Psoas muscle (tissue), 8 donors: ENCODE data around the gene PEPD. TPM values are rescaled to one million over a fixed set of nuclear protein-coding genes. Genes with fewer than 3 reads are reported as not detected.

ENCODE experiments used
- ATAC-seq, 4 donors: fragments of 200-7000 bp; cut with Tn5 transposase; one replicate each; pipeline ENCODE4 v1.9.1; 2020; ENCODE audit warnings: moderate library complexity in 3 of 4, mild to moderate bottlenecking in 2 of 4
- DNase-seq, 2 donors: peaks; one replicate each; pipeline ENCODE4 v3.0.0-alpha.2; 2020
- H3K27ac ChIP-seq: fragments of 200-600 bp; one replicate; pipeline ENCODE4 v1.8.0; 2022
- H3K27me3 ChIP-seq, 3 donors: fragments of 200-600 bp in 1 of 3; one replicate each; pipeline versions ENCODE4 v1.6.1 to v1.8.0; 2013 to 2022; ENCODE audit warnings: low read length in 2 of 3, mild to moderate bottlenecking in 2 of 3, moderate library complexity in 1 of 3; ENCODE audit not compliant: insufficient read depth in 3 of 3
- H3K36me3 ChIP-seq, 2 donors: fragments of 200-600 bp in 1 of 2; one replicate each; pipeline versions ENCODE4 v1.6.1 to v1.8.0; 2013 to 2022; ENCODE audit warnings: low read depth in 1 of 2, mild to moderate bottlenecking in 1 of 2, moderate library complexity in 1 of 2; ENCODE audit not compliant: insufficient read depth in 1 of 2
- H3K4me1 ChIP-seq: fragments of 200-600 bp; one replicate; pipeline ENCODE4 v1.8.0; 2022
- H3K4me3 ChIP-seq: fragments of 200-600 bp; one replicate; pipeline ENCODE4 v1.8.0; 2022; ENCODE audit warnings: mild to moderate bottlenecking
- H3K9me3 ChIP-seq: fragments of 200-600 bp; one replicate; pipeline ENCODE4 v1.8.0; 2022
- WGBS, 3 donors: extraction: QIAGEN DNeasy Blood & Tissue Kit; methylation state at CpG; one replicate each; pipeline versions ENCODE4 v1.1.6 to v1.1.7; 2013; 5-methylcytosine and 5-hydroxymethylcytosine counted together
- intact Hi-C, 2 donors: fragments of 100-400 bp; cut with DNase I; formaldehyde crosslinking; loops; one replicate each; pipeline versions ENCODE4 v1.11.0 to v1.14.2; 2022
- polyA plus RNA-seq, 3 donors: library from polyadenylated mRNA; stranded (reverse); fragments of 200-250 nt; gene quantifications; one replicate each; pipeline ENCODE4 v1.2.3, GENCODE V29; 2013
- total RNA-seq, 4 donors: library from RNA; stranded (reverse); fragmentation: NEBNext Ultra II Directional in 2 of 4; extraction: Animal tissue kit (Norgen Biotek cat#: 25700) in 2 of 4; gene quantifications; one replicate each; pipeline versions ENCODE4 v1.2.1 to v1.2.4, GENCODE V29; 2021 to 2023
- TF ChIP-seq, protein P1 (sequence below): fragments of 200-600 bp; IDR thresholded peaks from one replicate; pipeline ENCODE4 v1.8.0; 2022; ENCODE audit warnings: antibody characterized with exemption
- donor health status: healthy with polysubstance abuse.
- donor health status: DM: no; HTN: no; CAD: no; lungs with moderate emphysema.
- donor health status: Bipolar disorder and iron deficiency.
- donor health status: healthy.
- donor health status: DM: yes; HTN: yes; CAD: no.
- donor health status: DM: no; HTN: no; CAD: no.
- donor health status: DM: no; HTN: no; CAD: no.
- donor health status: DM: yes; HTN: yes; CAD: no.

PEPD gene
- total and polyA plus RNA-seq, 7 donors: 26.3 to 40.2 (median 35.1) TPM

DNA sequence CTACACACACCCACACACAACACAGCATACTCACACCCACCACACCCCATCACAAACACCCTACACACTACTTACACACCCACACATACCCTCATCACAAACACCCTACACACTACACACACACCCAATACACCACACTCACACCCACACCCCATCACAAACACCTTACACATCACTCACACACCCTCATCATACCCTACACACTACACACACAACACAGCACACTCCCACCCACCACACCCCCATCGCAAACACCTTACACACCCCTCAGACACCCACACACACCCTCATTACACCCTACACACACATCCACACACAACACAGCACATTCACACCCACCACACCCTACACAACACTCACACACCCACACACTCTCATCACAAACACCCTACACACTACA, 15.8 kb downstream of the PEPD start:
- no peak overlapping the region for H3K27ac ChIP-seq
- ATAC-seq (no peak), DNase-seq (no peak)
- H3K4me3 ChIP-seq: no peak overlapping the region
- WGBS, 3 donors: 93 to 100% (median 96%) methylated on average over 1 of the region's 1 CpG
- TF ChIP-seq, protein P1, sequence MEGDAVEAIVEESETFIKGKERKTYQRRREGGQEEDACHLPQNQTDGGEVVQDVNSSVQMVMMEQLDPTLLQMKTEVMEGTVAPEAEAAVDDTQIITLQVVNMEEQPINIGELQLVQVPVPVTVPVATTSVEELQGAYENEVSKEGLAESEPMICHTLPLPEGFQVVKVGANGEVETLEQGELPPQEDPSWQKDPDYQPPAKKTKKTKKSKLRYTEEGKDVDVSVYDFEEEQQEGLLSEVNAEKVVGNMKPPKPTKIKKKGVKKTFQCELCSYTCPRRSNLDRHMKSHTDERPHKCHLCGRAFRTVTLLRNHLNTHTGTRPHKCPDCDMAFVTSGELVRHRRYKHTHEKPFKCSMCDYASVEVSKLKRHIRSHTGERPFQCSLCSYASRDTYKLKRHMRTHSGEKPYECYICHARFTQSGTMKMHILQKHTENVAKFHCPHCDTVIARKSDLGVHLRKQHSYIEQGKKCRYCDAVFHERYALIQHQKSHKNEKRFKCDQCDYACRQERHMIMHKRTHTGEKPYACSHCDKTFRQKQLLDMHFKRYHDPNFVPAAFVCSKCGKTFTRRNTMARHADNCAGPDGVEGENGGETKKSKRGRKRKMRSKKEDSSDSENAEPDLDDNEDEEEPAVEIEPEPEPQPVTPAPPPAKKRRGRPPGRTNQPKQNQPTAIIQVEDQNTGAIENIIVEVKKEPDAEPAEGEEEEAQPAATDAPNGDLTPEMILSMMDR: no peak
- H3K4me1 ChIP-seq: peaks cover 5% of the 10 kb centered on the region
- intact Hi-C loops: loop anchor here in 1 of 2 donors (5.0 kb wide), 1 partner anchor 471 kb away; no protein-coding TSS in a partner anchor
- peaks cover 0 to 22% of the 10 kb centered on the region in 2 donors for H3K36me3 ChIP-seq
- H3K9me3 ChIP-seq: no peaks in the 10 kb centered on the region
- no peaks in the 10 kb centered on the region for H3K27me3 ChIP-seq

DNA sequence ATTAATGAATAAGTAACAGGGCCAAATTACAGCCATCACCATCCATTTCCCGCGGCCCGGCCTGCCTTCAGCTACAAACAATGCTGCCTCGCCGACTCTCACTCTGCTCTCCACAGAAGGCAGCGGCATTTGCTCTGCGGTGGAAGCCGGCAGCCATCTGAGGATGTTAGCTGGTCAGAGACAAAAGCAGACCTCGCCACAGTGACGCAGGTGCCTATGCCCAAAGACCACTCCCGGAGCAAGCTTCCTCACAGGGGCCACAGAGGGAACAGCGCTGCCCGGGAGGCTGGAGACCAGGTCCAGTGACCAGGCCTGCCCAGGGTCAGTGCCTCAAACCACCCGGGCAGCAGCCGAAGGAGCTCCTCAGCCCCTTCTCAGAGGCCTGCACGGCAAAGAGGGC, 16.4 kb downstream of the PEPD start:
- no peaks in the 10 kb centered on the region for H3K27me3 ChIP-seq
- intact Hi-C loops: loop anchor here in 1 of 2 donors (5.0 kb wide), 1 partner anchor 472 kb away; no protein-coding TSS in a partner anchor
- WGBS, 3 donors: 80 to 88% (median 85%) methylated on average over 16 of the region's 16 CpGs
- ATAC-seq (no peak), DNase-seq (no peak)
- peaks cover 5% of the 10 kb centered on the region for H3K4me1 ChIP-seq
- H3K4me3 ChIP-seq: no peak overlapping the region
- H3K36me3 ChIP-seq: peaks cover 0 to 27% of the 10 kb centered on the region in 2 donors
- TF ChIP-seq, protein P1: no peak
- no peak overlapping the region for H3K27ac ChIP-seq
- no peaks in the 10 kb centered on the region for H3K9me3 ChIP-seq

DNA sequence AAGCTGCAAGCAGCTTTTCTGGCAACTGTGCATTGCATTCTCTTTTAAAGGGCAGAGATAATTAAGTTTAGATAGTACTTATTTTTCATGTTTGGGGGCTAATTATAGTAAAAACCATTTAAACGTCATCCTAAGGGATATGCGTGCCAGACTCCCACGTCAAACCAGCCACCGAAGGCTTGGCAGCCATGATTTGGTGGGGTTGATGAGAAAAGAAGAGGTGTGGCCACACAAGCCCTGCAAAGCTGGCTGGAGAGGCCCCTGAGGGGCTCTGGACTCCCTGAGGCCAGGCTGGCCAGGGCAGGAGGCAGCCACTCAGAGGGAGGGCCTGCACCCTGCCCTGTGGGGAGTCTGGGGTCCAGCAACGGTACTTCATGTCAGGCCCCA, 17.5 kb downstream of the PEPD start:
- no peak for ATAC-seq
- intact Hi-C loops: no loop called here
- Histone ChIP-seq H3K4me3 (no peak overlapping the region), H3K27me3 (no peaks in the 10 kb centered on the region), H3K9me3 (no peaks in the 10 kb centered on the region), H3K36me3 (peaks cover 0 to 32% of the 10 kb centered on the region in 2 donors), H3K4me1 (peaks cover 5% of the 10 kb centered on the region), H3K27ac (no peak overlapping the region)
- WGBS, 3 donors: 88 to 93% (median 89%) methylated on average over 5 of the region's 5 CpGs
- TF ChIP-seq, protein P1: no peak
- DNase-seq: no peak

DNA sequence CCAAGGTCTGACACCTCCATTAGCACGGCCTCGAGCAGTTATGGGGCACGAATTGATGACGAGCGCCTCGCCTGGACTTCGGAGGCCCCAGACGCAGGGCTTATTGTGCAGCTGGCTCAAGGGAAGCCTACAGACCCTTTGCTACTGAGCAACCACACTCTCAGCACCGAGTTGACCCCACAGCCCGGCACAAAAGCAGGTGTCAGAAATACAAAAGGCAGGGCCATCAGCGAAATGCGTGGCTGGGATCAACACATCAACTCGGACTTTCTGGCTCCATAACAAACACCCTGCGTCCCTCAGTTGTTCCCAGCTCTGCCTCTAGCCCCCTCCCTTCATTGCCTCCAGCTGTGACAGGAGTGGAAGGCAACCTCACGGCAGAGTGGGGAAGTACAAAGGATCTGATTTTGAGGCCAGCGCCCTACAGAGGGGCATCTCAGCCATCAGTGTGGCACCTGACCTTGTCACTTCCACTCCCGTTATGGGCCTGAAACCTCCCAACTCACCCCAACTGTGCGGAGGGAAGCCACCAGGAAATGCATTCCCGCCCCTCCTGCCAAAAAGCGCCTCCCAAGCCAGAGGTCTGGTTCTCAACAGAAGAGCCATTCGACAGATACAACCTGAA, 18.0 kb downstream of the PEPD start:
- ATAC-seq: no peak
- no peak for DNase-seq
- no peak overlapping the region for H3K27ac ChIP-seq
- intact Hi-C loops: no loop called here
- H3K27me3 ChIP-seq: no peaks in the 10 kb centered on the region
- H3K4me1 ChIP-seq: peaks cover 5% of the 10 kb centered on the region
- peaks cover 0 to 37% of the 10 kb centered on the region in 2 donors for H3K36me3 ChIP-seq
- H3K9me3 ChIP-seq: no peaks in the 10 kb centered on the region
- WGBS, 3 donors: 86 to 87% (median 86%) methylated on average over 21 of the region's 21 CpGs
- no peak overlapping the region for H3K4me3 ChIP-seq
- TF ChIP-seq, protein P1: no peak

DNA sequence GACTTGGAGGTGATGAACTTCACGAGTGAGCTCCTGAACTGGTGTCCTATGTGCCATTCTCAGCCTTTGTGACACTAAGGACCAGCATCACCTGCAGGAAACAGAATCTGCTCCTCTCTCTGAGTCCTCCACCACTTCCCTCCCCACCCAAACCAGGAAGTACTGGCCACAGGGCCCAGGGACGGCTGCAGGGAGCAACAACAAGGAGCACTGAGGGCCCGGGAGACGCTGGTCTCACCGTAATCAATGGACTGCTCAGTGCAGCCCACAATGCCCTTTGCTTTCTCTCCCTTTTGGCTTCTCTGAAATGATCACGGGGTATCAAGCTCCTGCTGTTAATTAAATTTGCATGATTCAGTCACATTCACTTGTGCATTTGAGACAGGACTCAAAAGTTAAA, 18.6 kb downstream of the PEPD start:
- no peak for DNase-seq
- intact Hi-C loops: no loop called here
- no peak for ATAC-seq
- Histone ChIP-seq H3K27ac (no peak overlapping the region), H3K9me3 (no peaks in the 10 kb centered on the region), H3K36me3 (peaks cover 0 to 42% of the 10 kb centered on the region in 2 donors), H3K27me3 (no peaks in the 10 kb centered on the region), H3K4me1 (peaks cover 5% of the 10 kb centered on the region), H3K4me3 (no peak overlapping the region)
- WGBS, 3 donors: 84 to 86% (median 85%) methylated on average over 6 of the region's 6 CpGs
- TF ChIP-seq, protein P1: no peak
